ENCODE results near the gene SETD2.

Gene SETD2

DNA sequence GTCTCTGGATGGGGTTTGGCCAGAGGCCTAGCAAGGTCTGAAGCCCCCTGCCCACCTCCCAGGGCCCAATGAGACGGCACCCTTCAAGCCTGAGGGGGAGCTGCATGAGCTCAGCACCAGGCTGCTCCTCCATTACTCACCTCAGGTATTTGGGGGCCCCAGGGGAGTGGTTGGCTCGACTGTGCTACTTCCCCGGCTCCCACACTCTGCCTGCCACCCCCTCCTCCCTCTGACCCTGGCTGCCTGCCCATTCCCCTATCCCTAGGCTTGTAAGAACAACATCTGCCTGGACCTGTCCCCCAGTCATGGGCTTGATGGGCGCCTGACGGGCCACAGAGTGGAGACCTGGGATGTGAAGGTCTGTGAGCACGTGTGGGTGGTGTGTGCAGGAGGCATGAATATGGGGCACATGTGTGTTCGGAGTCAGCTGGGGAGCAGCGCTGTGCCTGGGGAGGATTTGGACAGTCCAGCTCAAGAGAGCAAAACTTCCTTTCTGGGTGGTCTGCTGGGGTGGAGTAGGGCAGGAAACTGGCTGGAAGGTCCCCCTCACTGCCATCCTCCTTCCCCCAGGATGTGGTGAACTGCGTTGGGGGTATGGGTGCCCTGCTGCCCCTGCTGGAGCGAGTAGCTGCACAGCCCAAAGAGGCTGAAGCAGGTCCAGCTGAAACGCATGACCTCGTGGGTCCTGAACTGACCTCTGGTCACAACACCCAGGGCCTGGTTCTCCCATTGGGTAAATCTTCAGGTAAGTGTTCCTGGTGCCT lies 167.0 kb downstream of the SETD2 start:
- DNase-seq, result no peak

DNA sequence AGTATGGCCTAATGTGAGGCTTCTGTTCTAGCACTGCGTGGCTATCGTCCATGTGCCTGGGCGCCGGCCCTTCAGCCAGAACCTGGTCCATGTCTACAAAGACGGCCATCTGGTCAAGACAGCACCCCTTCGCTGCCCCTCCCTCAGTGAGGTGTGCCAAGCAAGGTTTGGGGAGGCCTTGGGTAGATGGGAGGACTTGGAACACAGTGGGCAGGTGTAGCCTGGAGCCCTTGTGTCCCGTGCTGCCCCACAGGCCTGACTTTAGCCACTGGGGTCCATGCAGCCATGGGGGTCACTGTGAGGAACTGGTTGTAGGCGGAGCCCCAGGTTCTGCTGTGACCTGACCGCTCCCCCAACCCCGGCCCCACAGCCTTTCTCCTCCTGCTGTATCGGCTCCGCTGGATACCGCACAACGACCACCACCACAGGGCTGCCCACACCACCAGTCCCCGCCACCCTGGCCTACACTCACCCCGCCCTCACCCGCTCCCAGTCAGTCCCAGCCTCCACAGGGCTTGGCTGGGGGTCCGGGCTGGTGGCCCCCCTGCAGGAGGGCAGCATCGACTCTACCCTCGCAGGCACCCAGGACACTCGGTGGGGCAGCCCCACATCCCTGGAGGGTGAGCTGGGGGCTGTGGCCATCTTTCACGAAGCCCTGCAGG lies 167.9 kb downstream of the SETD2 start:
- DNase-seq, result no peak

DNA sequence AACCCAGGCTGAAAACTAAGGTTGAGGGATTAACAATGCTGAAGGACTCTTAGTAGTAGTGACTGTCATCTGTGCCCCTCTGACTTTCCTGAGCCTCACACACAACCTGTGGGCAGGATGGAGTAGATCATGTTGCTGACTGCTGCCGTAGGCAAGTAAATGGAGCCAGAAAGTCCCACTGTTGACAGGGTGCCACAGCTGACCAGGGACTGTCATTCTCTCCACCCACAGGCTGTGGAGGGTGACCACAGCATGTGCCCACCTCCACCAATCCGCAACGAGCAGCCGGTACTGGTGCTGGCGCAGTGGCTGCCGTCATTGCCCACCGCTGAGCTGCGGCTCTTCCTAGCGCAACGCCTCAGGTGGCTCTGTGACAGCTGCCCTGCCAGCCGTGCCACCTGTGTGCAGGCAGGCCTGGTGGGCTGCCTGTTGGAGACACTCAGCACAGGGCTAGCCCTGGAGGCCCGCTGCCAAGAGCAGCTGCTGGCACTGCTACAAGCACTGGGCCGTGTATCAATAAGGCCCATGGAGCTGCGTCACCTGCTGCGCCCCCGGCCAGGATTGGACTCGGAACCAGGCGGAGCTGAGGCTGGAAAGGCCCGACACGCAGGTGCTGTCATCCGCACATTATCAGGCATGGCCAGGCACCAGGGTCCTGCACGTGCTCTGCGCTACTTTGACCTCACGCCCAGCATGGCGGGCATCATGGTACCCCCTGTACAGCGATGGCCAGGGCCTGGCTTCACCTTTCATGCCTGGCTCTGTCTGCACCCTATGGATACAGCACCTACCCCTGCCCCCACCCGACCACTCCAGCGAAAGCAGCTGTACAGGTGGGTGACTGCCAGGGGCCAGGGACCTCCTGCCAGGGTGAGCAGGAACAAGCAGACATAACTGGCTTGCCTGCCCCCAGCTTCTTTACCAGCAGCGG lies 168.8 kb downstream of the SETD2 start:
- DNase-seq, result no peak

DNA sequence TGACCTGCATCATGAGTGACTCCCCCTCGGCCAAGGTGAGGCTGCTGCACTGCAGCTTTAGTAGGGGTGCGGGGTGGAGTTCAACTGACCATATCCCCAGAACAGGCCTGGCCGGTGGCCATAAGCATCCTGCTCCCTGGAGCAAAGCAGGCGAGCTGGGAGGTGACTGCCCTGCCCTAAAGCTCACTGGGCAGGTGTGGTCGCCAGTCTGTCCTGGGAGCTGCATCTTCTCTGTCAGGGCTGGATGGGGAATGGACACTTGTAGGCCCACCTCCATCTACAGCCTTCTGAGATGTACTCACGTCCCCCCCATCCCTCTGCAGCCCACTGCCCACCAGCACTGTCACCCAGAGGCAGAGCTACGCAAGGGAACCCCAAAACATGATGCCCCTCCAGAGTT lies 169.9 kb downstream of the SETD2 start:
- no peak for DNase-seq

DNA sequence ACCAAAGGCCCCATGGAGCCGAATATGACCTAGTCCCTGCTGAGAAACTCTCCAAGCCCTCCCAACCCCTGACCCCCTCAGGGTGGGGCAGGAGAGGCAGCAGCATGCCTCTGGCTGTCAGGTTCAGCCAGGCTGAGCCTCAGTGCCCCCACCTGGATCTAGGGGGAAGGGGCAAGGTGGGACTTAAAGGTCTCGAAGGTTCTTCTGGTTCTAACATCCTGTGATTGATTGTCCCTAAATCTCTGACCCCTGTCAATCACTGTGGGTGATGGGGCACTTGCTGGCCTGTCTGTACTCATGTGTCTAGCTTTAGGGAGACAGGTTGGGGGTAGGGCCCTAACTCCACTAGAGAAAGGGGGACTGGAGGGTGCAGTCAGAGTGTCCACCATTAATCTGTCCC lies 170.6 kb downstream of the SETD2 start:
- DNase-seq, result no peak

DNA sequence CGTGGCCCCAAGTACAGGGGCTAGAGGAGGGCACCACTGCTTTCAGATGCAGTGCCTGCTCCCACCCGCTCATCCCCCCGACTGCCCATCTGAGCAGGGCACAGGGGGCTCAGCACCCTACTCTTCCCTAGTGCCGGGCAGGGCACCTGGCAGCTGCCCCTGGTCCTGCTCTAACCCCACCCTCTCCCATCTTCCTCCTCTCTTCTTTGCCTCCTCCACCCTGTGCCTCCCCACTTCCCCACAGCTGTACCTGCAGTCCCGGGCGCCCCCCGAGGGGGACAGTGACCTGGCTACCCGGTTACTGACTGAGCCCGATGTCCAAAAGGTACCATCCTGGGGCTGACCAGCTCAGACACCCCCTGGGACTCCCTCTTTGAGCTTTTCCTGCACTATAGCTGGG lies 171.7 kb downstream of the SETD2 start:
- DNase-seq, result no peak

DNA sequence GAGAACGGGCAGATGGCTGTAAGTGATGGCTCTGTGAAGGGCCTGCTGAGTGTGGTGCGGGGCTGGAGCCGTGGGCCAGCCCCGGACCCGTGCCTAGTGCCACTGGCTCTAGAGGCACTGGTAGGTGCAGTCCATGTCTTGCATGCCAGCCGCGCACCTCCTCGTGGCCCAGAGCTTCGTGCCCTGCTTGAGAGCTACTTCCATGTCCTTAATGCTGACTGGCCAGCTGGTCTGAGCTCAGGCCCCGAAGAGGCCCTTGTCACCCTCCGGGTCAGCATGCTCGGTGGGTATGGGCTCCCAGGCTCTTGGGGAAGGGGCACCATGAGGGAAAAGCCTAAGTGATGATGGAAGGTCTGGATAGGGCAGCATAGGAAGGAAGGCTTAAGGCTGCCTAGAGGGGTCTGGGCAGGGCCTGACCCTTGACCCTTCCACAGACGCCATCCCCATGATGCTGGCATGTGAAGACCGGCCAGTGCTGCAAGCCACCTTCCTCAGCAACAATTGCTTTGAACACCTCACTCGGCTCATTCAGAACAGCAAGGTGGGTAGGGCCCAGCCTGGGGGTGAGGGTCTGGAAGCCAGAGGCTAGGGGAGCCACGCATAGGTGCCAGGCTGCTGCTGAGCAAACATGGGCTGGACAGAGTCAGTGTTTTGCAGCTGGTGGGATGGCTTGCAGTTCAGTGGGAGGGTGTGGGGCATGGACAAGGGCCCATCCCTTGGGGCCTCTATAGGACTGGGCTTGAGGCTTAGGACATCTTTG lies 172.3 kb downstream of the SETD2 start:
- DNase-seq, result no peak

DNA sequence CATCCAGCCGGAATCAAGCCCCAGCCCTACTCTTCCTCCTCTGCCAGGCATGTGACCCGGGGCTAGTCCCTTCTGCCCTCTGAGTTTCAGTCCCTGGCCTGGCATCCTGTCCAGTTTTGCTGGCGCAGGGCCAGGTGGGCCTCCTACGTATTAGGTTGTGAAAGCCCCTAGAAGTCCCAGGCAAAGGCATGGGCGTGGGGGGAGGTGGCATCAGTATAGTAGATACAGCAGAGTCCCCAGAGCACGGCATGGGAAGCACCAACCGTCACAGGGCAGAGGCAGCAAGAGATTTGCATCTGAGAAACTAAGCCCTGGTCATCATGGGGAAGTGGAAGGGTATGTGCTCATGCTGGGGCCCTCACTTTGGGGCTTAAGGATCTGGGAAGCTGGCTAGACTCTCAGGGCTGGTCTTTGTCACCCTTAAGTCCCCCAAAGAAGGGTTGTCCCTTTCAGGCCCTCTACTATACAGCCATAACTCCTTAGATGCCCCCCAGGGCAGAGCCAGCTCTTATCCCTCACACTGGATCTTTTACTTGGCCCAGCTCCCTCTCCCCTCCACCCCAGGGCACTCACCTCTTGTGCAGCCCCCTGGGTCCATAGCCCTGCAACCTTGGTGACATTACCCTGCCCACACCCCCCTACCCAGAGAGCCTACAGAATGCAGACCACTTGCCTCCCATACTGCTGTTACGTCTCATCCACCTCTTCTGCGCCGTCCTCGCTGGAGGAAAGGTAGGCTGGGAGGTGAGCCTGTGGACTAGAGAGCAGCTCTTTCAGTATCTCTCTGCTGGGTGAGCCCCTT lies 173.1 kb downstream of the SETD2 start:
- no peak for DNase-seq

DNA sequence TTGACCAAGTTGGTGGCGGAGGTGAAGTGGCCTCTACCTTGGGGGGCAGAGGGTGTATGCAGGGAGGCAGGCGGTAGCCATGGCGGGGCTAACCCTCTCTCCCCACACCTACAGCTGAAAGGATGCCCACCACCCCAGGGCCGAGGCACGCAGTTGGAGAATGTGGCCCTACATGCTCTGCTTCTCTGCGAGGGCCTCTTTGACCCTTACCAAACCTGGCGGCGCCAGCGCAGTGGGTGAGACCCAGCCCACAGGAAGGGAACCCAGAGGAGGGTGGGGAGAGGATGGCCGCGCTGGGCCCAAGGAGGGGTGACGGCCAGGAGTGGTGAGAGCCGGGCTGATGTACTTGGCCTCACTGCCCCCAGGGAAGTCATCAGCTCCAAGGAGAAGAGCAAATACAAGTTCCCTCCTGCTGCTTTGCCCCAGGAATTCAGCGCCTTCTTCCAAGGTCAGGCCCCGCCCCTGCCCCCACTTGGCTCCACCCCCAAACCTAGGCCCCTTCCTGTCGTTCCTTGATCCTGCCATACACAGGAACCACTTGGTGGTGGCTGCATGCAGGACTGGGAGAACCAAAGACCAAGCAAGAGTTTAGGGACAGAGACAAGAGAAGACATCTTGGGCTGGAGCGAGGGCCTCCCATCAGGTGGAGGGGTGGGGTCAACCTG lies 174.6 kb downstream of the SETD2 start:
- no peak for DNase-seq

DNA sequence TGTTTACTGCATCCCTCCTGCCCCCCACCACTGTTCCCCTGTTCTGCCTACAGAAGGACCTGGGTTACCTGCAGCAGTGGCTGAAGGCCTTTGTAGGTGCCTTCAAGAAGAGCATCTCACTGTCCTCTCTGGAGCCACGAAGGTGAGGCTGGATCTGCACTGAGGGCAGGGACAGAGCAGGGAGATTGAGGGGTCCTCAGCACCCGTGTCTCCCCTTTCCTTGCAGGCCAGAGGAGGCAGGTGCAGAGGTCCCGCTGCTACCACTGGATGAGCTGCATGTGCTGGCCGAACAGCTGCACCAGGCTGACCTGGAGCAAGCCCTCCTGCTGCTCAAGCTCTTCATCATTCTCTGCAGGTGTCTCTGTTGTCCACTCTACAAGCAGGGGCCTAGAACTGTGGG lies 175.3 kb downstream of the SETD2 start:
- no peak for DNase-seq

DNA sequence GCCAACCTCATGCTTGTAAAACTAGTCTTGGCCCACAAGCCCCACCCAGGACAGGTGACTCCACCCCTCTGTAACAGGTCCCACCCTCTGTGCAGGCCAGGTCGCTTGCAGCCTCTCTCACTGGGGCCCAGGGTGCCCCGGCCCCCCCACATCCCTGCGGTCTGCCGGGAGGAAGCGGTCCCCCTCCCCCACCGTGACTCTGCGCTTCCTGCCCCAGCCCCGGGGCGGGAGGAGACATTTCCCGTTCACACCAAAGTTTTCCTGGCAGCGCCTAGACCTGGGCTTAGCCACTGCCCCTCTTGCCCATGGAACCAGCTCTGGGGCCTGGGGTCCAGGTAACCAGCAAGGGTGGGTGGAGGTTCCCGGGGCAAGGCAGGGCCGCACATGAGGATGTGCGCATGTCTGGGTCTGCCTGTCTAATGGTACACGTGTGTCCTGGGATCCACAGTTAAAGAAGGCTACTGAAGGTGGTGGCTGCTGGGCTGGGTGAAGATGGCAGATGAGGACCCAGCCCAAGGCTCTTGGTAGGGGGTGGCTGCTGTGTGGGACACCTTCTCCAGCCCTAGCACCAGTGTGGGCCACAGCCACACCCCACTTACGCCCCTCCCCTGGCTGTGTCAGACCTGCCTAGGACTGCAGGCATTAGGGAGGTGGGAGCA lies 176.0 kb downstream of the SETD2 start:
- peak; percentile 41 for DNase-seq

DNA sequence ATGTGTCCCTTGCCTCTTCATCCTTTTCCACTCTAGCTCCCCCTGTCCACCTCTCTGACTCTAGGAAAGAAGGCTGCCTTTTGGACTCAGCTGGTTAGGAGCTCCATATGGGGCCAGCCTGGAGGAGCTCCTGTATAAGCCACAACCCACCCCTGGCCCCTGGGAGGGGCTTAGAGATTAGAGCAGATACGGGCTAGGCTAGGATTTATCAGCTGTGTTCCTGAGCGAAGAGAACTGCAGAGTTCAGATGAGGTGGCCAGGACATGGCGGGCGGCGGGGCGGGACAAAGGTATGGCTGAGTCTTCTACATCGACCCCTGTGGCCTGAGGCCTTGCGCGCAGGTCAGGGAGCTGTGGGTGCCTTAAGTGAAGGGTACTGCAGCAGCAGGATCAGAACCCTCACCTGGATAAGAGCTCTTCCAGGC lies 176.6 kb downstream of the SETD2 start:
- DNase-seq, result no peak

DNA sequence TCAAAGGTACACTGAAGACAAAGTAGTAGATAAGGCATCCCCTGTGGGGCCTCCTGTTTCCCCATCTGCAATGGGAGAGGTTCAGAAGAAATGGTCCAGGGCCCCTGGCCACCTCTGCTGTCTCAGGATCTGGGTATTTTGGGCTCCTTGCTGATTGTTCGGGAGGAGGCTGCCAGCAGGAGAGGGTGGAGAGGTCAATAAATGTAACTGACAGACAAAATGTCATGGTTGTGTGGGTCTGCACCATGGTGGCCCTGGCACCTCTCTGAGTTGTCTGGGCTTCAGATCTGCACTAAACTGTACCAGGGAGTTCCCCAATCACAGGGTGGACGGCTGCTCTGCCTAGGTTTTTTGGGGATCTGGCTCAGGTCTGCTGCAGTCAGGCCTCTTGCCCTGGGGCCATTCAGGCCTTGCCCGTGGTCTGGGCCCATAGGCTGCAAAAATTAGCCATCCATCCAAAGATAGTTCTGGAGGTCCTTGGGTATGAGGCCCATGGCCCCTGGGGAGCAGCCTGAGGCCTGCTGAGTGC lies 177.1 kb downstream of the SETD2 start:
- no peak for DNase-seq

DNA sequence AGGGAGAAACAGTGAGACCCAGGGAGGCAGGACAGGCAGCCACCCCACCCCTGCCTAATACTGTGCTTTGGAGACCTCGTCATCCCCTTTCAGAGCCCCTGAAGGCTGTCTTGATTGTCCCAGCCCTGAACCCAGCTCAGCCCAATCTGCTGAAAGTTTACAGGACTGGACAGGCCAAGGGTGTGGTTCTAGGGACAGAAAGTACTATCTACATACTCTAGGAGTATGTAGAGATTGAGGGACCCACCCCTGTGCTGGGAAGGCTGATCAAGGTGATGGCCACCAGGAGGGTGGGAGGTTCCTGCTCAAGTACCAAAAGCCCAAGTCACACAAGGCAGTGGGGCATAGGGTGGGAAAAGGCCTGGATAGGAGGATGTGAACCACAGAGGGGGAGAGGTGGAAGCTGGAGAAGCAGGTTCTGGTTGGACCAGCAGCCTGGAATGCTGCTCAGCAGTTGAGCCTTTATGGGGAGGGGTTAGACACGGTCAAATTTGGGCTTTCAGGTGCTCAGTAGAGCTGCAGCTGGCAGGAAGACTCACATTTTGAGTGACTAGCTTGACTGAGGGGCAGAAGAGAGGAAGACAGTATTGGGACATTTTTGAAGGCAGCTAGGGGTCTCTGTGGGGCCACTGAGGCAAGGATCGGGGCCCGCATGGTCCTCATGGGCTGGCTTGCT lies 177.7 kb downstream of the SETD2 start:
- no peak for DNase-seq

DNA sequence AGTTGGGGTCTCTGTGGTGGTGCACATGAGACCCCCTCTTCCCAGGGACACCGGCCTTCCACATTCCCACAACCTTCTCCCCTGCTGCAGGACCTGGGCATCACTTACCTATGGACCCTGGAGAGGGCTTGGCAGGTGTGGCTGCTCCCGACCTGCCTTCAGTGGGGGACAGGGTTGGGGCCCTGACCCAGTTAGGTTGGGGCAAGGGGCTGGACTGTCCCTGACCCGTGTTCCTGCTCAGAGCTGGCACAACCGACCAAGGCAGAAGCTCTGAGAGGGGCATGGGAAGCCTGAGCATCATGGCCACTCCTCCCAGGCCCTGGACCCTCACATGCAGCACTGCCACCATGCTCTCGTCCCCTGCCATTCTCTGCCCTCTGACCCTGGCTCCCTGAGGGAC lies 178.3 kb downstream of the SETD2 start:
- DNase-seq, result no peak

DNA sequence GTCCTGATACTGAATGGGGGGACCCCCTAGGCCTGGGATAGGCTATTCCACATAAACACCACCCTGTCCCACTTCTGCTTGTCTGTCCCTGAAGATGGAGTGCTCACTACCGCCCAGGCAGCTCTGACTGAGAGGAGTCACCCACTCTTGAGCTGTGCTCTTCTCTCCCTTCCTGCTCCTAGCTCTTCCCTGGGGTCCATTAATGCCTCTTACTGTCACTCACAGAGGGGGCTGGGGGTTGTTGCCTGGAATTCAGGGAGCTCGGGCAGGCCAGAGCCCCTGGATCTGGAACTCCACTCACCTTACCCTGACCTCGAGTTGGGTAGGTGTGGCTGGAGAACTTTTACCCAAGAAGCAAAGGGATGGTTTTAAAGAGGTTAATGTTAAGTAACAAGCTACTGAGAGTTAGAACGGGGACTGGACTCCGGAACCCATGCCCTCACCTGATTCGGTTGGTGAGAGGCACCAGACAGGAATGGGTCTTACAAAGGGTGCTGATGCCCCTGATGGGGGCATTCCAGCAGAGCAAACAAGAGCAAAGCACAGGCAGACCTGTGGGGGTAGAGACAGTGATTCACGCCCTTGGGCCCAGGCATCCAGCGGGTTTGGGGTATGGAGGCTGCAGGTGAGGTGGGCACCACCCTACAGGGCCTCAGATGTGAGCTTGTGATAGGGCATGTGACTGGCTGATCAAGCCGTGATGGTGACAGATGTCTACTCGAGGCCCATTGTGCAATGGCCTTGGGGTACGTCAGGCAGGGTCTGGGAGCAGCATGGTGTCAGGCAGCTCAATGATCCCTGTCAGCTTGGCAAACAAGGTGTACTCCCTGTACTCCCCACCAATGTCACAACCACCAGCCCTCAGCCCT lies 179.1 kb downstream of the SETD2 start:
- DNase-seq, result no peak

DNA sequence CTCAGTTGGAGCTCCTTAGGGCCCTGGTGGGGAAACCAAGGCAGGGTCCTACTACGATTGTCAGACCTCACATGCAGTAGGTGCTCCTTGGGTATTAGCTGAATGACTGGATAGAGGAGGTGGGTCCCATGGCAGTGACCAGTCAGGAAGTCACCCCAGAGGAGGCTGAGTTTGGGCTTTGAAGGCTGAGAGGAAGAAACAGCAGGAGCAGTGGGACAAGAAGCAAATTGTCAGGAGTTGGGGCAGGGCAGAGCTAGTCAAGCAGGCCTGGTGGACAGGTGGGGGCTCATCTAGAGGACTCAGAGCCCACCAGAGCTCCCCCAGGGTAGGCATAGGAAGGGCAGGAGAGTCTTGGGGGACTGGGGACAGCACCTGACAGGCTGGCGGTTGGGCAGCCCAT lies 181.4 kb downstream of the SETD2 start:
- no peak for DNase-seq

DNA sequence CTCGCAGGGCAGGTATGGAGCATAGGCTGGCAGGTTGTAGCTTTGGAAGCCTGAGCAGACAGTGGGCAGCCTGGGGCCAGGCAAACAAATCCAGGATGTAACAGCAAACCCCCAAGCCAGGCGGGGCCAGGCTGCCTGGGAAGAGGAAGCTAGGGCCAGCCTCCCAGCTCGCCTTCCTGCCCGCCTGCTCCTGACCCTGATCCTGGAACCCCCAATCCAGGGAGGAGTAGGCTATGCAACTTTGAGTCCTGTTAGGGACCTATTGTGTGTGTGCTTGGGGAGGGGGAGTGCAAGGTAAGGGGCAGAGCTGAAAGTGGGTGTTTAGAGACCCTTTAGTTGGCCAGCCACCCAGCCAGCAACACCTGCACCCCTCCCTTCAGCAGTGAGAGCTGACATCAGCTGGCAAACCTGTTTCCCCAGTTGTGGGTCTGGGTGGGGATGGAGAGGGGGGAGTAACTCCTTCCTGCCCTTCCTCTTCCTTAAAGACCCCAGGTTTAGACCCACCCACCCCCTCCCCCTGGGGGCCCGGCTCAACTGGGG lies 181.9 kb downstream of the SETD2 start:
- DNase-seq, result no peak

All from EL (cell line).